HCT116 (cell line): ENCODE measurements around the gene LAMC3.

Experiments
- CEBPB ChIP-seq: IDR thresholded peaks from 2 replicates; pipeline ENCODE4 v1.6.1; 2012; ENCODE audit warnings: low read depth
- CTCF ChIP-seq, 3 experiments: fragments of 200-600 bp in 1 of 3; sonication (generic) in 1 of 3; IDR thresholded peaks in 2 of 3; conservative IDR thresholded peaks in 1 of 3; 2 replicates each; pipeline ENCODE4 v1.5.1; 2012 to 2017; ENCODE audit warnings: low read depth in 2 of 3, low read length in 2 of 3, antibody characterized with exemption in 1 of 3, borderline replicate concordance in 1 of 3, control low read depth in 1 of 3, mild to moderate bottlenecking in 1 of 3, mixed read lengths in 1 of 3, mixed run types in 1 of 3, moderate library complexity in 1 of 3; ENCODE audit not compliant: insufficient read depth in 1 of 3
- EZH2 ChIP-seq: fragments of 200-600 bp; sonication (generic); IDR thresholded peaks from 2 replicates; pipeline ENCODE4 v1.6.1; 2017; ENCODE audit warnings: antibody characterized with exemption, mixed run types
- EZH2phosphoT487 ChIP-seq: fragments of 200-600 bp; IDR thresholded peaks from 2 replicates; pipeline ENCODE4 v1.6.1; 2018; ENCODE audit warnings: antibody characterized with exemption, borderline replicate concordance
- POLR2A ChIP-seq: IDR thresholded peaks from 2 replicates; pipeline ENCODE4 v1.7.0; 2011; ENCODE audit warnings: borderline replicate concordance; ENCODE audit not compliant: insufficient read depth, insufficient read length; ENCODE audit errors: extremely low read depth
- REST ChIP-seq: IDR thresholded peaks from 2 replicates; pipeline ENCODE4 v1.6.1; 2012; ENCODE audit warnings: low read depth

GRCh38 chr9:130972277-130972956 lies 36.6 kb upstream of the LAMC3 start:
- TF ChIP-seq CTCF (IDR thresholded peaks at IDR 0.05 in 2 of 3, conservative IDR thresholded peaks at IDR 0.05 in 1 of 3; ENCODE audit: borderline replicate concordance in 1 of 3, insufficient read depth in 1 of 3, low read depth in 2 of 3, low read length in 2 of 3) (no peak), EZH2 (no peak), POLR2A (no peak), EZH2phosphoT487 (no peak), CEBPB (no peak), REST (no peak)
